ENCODE measurements around the gene SHPK.

DNA sequence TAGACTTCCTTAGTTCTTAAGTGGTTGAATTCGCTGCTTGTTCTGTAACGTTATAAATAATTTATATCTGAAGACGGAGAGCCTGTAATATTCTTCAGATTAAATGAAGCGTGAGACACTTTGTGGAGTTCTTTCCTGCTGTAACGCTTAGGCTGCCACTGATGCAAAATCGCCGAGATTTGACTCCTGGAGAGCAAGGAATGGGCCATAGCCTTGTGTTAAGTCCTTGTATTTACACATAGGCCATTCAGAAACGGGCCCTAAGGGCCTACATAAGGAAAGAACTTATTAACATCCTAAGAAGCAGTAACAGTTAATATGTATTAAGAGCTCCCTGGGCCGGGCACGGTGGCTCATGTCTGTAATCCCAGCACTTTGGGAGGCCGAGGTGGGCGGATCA lies 33.5 kb upstream of the SHPK start:
- TF ChIP-seq, protein P1, sequence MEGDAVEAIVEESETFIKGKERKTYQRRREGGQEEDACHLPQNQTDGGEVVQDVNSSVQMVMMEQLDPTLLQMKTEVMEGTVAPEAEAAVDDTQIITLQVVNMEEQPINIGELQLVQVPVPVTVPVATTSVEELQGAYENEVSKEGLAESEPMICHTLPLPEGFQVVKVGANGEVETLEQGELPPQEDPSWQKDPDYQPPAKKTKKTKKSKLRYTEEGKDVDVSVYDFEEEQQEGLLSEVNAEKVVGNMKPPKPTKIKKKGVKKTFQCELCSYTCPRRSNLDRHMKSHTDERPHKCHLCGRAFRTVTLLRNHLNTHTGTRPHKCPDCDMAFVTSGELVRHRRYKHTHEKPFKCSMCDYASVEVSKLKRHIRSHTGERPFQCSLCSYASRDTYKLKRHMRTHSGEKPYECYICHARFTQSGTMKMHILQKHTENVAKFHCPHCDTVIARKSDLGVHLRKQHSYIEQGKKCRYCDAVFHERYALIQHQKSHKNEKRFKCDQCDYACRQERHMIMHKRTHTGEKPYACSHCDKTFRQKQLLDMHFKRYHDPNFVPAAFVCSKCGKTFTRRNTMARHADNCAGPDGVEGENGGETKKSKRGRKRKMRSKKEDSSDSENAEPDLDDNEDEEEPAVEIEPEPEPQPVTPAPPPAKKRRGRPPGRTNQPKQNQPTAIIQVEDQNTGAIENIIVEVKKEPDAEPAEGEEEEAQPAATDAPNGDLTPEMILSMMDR (IDR thresholded peaks at IDR 0.05 in 8 of 11, conservative IDR thresholded peaks at IDR 0.05 in 3 of 11): no peak
- TF ChIP-seq POLR2A (IDR thresholded peaks at IDR 0.05): no peak
